ENCODE results near the gene PRG2.

DNA sequence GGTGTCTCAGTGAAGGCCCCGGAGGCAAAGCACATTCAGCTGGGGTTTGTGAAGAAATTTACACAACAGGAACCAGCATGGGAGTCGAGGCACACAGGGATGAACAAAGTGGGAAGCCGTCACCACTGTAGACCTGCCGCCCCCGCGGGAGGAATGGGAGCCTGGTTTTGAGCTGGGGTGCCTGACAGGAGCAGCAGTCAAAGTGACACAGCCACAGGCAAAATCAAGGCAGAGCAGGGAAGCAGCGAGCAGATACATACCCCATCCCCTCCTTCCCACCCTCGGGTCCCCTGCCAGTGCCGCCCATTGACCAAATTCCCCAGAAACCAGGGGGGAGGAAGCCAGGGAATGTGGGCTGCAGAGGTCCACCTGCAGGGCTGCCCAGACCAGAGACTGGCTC is 31.5 kb downstream of the PRG2 start:
- TF ChIP-seq EZH2 (IDR thresholded peaks at IDR 0.05; ENCODE audit: borderline replicate concordance) (no peak), CTCF (IDR thresholded peaks at IDR 0.05; ENCODE audit: poor library complexity) (no peak)
